ENCODE data around the gene UMAD1.

GRCh38 chr7:7918736-7919448 lies 278.3 kb downstream of the UMAD1 start:
- TF ChIP-seq POLR2A (IDR thresholded peaks at IDR 0.05; ENCODE audit: low read depth, low read length) (no peak), POLR2AphosphoS5 (IDR thresholded peaks at IDR 0.05; ENCODE audit: low read depth, low read length) (no peak), TAF1 (IDR thresholded peaks at IDR 0.05; ENCODE audit: borderline replicate concordance, low read depth, low read length) (no peak)
